Activated CD8-positive, alpha-beta memory T cell treated with anti-CD3 and anti-CD28 coated beads, Interleukin-2, amount 10 ng/mL, durations not matched to agents 7 days and 5 days (primary cell): ENCODE data around the gene OTUD7B. TPM values are rescaled to one million over a fixed set of nuclear protein-coding genes. Genes with fewer than 3 reads are reported as not detected.
A peak's percentile ranks its signal among the peaks of the same experiment; 100 is the strongest.

ENCODE experiments used
- ATAC-seq: fragments of 150-1000 bp; cut with Tn5 transposase; one replicate; pipeline ENCODE4 v1.10.0; 2021; ENCODE audit warnings: moderate library complexity
- CTCF ChIA-PET: fragments of 350-600 bp; sonication (Branson Sonifier 250); formaldehyde crosslinking; loops from one replicate; lab custom pipeline; 2021; ENCODE audit warnings: antibody characterized with exemption; lab: Charles Lee
- DNase-seq: peaks from one replicate; pipeline ENCODE4 v3.0.0-alpha.2; 2020
- H3K27ac Mint-ChIP-seq: one replicate; pipeline ENCODE4 v1.8.0; 2021; ENCODE audit warnings: mild to moderate bottlenecking, mixed read lengths
- H3K27me3 Mint-ChIP-seq: one replicate; pipeline ENCODE4 v1.8.0; 2021; ENCODE audit warnings: mixed read lengths
- H3K36me3 Mint-ChIP-seq: one replicate; pipeline ENCODE4 v1.8.0; 2021; ENCODE audit warnings: mild to moderate bottlenecking, mixed read lengths
- H3K4me1 Mint-ChIP-seq: one replicate; pipeline ENCODE4 v1.8.0; 2021; ENCODE audit warnings: mixed read lengths
- H3K4me3 Mint-ChIP-seq: one replicate; pipeline ENCODE4 v1.8.0; 2021; ENCODE audit warnings: mild to moderate bottlenecking, moderate library complexity, mixed read lengths
- H3K9me3 Mint-ChIP-seq: one replicate; pipeline ENCODE4 v1.8.0; 2022; ENCODE audit warnings: low read depth, mixed read lengths
- total RNA-seq, 2 experiments: library from RNA; stranded (reverse); gene quantifications; one replicate each; pipeline ENCODE4 v1.2.3, GENCODE V29; 2021

The OTUD7B gene
- total RNA-seq, 2 experiments from 2014 or later: 16.4 to 19.7 TPM

DNA sequence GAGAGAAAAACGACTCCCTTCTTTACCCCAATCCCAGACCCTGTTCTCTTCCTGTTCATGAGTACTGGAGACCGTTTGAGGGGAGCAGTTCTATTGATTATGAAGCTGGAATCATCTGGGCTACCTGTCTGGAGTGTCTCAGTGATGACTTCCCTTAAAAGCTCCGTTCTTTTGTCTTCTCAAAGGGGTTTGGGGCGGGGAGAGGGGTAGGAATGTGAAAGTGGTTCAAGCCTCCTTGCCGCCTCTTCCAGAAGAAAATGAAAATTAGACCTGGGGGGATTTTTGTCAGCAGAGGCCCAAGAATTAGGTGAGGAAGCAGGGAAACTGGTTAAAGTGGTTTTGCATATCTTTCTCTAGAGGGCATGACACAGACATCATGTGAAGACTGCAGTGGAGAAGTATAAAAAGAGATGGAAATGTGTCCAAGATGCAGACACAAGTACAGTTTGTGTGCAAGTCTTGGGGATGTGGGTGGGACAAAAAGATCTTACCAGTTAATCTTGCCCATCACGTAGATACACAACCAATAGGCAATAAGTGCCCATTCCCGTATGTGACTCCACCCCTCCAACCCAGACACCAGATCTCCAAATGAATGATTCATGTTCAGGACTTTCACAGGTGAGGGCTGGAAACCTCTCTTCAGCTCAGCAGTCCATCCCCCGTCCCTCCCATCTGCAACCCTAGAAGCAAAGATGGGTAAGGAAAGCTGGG, 73.4 kb downstream of the OTUD7B start:
- H3K4me3 Mint-ChIP-seq: no peak overlapping the region
- H3K4me1 Mint-ChIP-seq: peaks cover 26% of the 10 kb centered on the region
- H3K9me3 Mint-ChIP-seq: no peaks in the 10 kb centered on the region
- H3K27ac Mint-ChIP-seq: peak overlapping the region; percentile 77
- no peak for ATAC-seq
- CTCF ChIA-PET: interaction anchor here (0.8 kb wide), 1 partner anchor 25 kb away, joined by 3 read pairs; no protein-coding TSS in a partner anchor
- no peaks in the 10 kb centered on the region for H3K27me3 Mint-ChIP-seq
- DNase-seq: no peak
- no peaks in the 10 kb centered on the region for H3K36me3 Mint-ChIP-seq

DNA sequence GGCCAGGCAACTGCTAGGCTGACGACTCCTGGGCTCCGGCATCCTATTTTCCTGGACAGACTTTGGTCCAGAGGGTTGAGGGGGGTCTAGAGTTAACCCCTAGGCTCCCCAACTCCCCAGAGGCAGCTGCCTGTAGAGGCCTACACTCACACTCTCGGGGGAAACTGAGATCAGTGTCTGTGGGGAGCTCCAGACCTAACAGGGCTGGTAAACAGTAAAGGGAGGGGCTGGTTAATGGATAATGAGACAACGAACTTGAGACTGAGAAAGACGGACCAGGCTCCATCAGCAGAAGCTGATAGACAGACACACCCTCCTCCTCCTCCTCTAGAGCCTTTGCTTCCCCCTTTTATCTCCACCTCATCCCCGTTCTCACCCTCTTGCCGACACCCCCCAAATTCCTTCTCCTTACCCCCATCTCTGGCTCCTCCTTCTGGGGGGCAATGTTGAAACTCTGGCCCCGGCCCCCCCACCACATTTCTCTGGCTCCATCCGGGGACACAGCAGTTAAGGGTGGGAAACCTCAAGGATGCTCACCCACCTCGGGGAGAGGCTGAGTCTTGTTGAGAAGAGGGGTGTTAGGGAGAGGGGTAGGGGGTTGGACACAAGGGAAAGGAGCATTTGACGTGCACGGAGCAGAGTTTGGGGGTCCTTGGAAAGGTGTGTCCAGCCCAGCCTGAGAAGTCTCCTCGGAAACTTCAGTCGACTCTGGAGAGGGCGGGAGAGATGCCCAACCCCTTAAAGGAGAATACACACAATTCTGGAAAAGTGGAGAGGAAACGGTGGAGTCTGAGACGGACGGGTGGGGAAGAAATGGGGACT, 74.1 kb downstream of the OTUD7B start, which contains the start of gene MTMR11:
Gene MTMR11 (minus strand): TSS at position 710 of the 822 bp plus-strand sequence. CDS start 232 bp downstream, at position 478.
- peak within 1 kb of the TSS; percentile 77 for H3K27ac Mint-ChIP-seq
- H3K4me1 Mint-ChIP-seq: peaks cover 32% of the 10 kb centered on the region
- DNase-seq (no peak), ATAC-seq (no peak)
- no peaks in the 10 kb centered on the region for H3K27me3 Mint-ChIP-seq
- H3K9me3 Mint-ChIP-seq: no peaks in the 10 kb centered on the region
- no peaks in the 10 kb centered on the region for H3K36me3 Mint-ChIP-seq
- CTCF ChIA-PET: no interaction called here
- H3K4me3 Mint-ChIP-seq: peak within 1 kb of the TSS; percentile 19

DNA sequence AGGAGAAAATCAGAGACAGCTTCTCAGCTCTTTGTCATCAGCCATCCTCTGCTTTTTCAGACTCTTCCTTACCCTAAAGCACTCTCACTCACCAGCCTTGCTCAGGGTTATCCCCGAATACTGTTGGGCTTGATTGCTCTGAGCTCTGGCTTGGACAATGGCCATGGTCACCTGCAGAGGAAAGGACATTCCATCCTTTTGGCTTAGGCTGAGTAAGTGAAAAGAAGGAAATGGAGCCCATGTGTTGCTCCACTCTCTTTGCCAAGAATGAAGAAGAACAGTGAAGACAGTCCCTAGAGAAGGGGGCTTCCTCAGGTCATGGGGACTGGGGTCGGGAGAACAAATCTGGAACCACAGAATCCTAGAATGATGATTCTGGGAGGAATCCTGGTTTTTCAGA, 76.2 kb downstream of the OTUD7B start:
- Mint-ChIP-seq H3K27me3 (no peaks in the 10 kb centered on the region), H3K9me3 (no peaks in the 10 kb centered on the region), H3K4me3 (no peak overlapping the region), H3K36me3 (no peaks in the 10 kb centered on the region), H3K4me1 (peaks cover 42% of the 10 kb centered on the region), H3K27ac (no peak overlapping the region)
- DNase-seq (no peak), ATAC-seq (no peak)
- CTCF ChIA-PET: interaction anchor here (1.2 kb wide), 1 partner anchor 13 kb away, joined by 3 read pairs; no protein-coding TSS in a partner anchor

DNA sequence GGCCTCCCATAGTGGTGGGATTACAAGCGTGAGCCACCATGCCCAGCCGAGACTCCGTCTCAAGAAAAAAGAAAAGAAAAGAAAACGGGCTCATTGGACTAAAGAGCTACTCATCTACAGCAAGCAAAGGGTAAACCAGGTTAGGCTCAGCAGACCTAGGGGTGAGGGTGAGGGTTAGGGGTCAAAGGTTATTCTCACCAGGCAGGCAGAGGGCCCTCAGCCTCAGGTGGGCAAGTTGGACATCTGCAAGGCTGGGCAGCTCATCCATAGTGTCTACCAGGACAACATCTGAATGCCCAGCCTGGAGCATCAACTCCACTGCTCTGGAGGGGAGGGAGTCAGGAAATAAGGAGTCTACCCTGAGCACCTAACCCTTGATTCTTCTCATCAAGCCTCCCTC, 77.3 kb downstream of the OTUD7B start:
- no peak for DNase-seq
- Mint-ChIP-seq H3K4me3 (no peak overlapping the region), H3K27ac (no peak overlapping the region), H3K9me3 (no peaks in the 10 kb centered on the region), H3K27me3 (no peaks in the 10 kb centered on the region), H3K4me1 (peaks cover 43% of the 10 kb centered on the region), H3K36me3 (no peaks in the 10 kb centered on the region)
- CTCF ChIA-PET: interaction anchor here (1.0 kb wide), 1 partner anchor 107 kb away, joined by 3 read pairs; no protein-coding TSS in a partner anchor
- ATAC-seq: no peak

DNA sequence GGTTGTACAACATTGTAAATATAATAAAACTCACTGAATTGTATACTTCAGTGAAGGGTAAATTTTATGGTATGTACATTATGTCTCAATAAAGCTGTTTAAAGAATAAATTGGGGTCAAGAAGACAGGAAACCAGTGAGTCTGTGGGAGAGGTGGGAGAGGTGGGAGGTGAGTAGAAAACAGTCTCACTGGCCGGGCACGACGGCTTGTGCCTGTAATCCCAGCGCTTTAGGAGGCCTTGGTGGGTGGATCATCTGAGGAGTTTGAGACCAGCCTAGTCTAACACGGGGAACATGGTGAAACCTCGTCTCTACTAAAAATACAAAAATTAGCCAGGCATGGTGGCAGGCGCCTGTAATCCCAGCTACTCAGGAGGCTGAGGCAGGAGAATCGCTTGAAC, 78.1 kb downstream of the OTUD7B start:
- H3K27me3 Mint-ChIP-seq: no peaks in the 10 kb centered on the region
- peaks cover 2% of the 10 kb centered on the region for H3K36me3 Mint-ChIP-seq
- peaks cover 36% of the 10 kb centered on the region for H3K4me1 Mint-ChIP-seq
- DNase-seq (no peak), ATAC-seq (no peak)
- H3K9me3 Mint-ChIP-seq: no peaks in the 10 kb centered on the region
- H3K27ac Mint-ChIP-seq: no peak overlapping the region
- H3K4me3 Mint-ChIP-seq: no peak overlapping the region
- CTCF ChIA-PET: no interaction called here

- CTCF ChIA-PET: no interaction called here
- no peak overlapping the region for H3K4me3 Mint-ChIP-seq
- H3K27ac Mint-ChIP-seq: peak overlapping the region; percentile 12
- no peaks in the 10 kb centered on the region for H3K9me3 Mint-ChIP-seq
- DNase-seq: no peak
- no peak for ATAC-seq
- H3K27me3 Mint-ChIP-seq: no peaks in the 10 kb centered on the region
- H3K36me3 Mint-ChIP-seq: peaks cover 8% of the 10 kb centered on the region
- H3K4me1 Mint-ChIP-seq: peaks cover 38% of the 10 kb centered on the region
Measured at GRCh38 chr1:149931212-149931790, 79.2 kb downstream of the OTUD7B start.

DNA sequence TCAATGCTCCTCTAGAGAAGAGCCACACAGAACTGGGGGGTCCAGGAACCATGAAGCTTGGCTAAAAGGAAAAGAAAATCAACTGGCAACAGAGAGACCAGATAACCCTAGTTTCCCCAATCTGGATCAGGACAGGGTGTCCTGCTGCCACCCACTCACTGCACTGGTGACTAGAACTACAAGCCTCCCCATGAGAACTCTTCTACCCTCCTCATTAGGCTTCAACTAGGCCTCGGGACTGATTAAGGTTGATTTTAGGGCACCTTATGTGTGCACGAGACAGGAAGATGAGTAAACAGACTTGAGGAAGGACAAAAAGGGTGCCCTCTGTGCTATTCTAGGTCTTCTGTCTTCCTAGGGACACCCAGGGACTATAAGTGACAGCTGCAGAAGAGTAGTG, 80.7 kb downstream of the OTUD7B start:
- CTCF ChIA-PET: interaction anchor here (1.6 kb wide), 1 partner anchor 32 kb away, joined by 6 read pairs; no protein-coding TSS in a partner anchor
- H3K27ac Mint-ChIP-seq: no peak overlapping the region

DNA sequence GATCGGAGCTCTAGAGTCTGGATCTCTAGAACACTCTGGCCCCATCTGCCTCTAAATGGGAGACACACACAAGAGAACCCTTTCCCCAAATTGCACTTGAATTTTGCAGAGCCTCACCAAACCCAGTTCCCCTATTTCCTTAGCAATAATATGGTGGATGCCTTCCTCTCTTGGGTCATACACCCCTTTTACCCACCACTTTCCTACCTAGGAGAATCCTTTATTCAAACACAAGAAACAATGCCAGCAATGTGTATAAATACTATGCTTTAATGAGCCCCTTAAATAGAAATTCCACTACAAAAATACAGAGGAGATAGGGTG, 82.2 kb downstream of the OTUD7B start:
- DNase-seq (no peak), ATAC-seq (no peak)
- peak overlapping the region; percentile 100 for H3K4me3 Mint-ChIP-seq
- CTCF ChIA-PET: interaction anchor here (1.0 to 1.9 kb wide), 5 partner anchors 28 to 259 kb away, joined by 4 to 10 read pairs (median 5); a partner anchor contains a TSS
- peaks cover 60% of the 10 kb centered on the region for H3K4me1 Mint-ChIP-seq
- no peaks in the 10 kb centered on the region for H3K9me3 Mint-ChIP-seq
- H3K36me3 Mint-ChIP-seq: peaks cover 35% of the 10 kb centered on the region
- no peaks in the 10 kb centered on the region for H3K27me3 Mint-ChIP-seq
- peak overlapping the region; percentile 94 for H3K27ac Mint-ChIP-seq

More for the DNA sequence above, 80.7 kb downstream of the OTUD7B start:
- Mint-ChIP-seq H3K36me3 (peaks cover 22% of the 10 kb centered on the region), H3K4me3 (no peak overlapping the region), H3K27me3 (no peaks in the 10 kb centered on the region), H3K9me3 (no peaks in the 10 kb centered on the region), H3K4me1 (peaks cover 52% of the 10 kb centered on the region)
- ATAC-seq (no peak), DNase-seq (no peak)

GRCh38 chr1:149927563-149928400, 82.7 kb downstream of the OTUD7B start, which contains the start of gene SF3B4:
Gene SF3B4 (minus strand): TSS chr1:149927803. CDS start chr1:149927759, 44 bp downstream.
- DNase-seq: peak; percentile 98
- no peaks in the 10 kb centered on the region for H3K9me3 Mint-ChIP-seq
- H3K27ac Mint-ChIP-seq: peak within 1 kb of the TSS; percentile 94
- CTCF ChIA-PET: interaction anchor here (1.0 to 1.9 kb wide), 5 partner anchors 28 to 259 kb away, joined by 4 to 10 read pairs (median 5); a partner anchor contains a TSS
- H3K4me1 Mint-ChIP-seq: peaks cover 61% of the 10 kb centered on the region
- H3K27me3 Mint-ChIP-seq: no peaks in the 10 kb centered on the region
- ATAC-seq: peak; percentile 98
- H3K36me3 Mint-ChIP-seq: peaks cover 40% of the 10 kb centered on the region
- H3K4me3 Mint-ChIP-seq: peak within 1 kb of the TSS; percentile 100

- ATAC-seq: peak; percentile 1
- H3K36me3 Mint-ChIP-seq: peaks cover 43% of the 10 kb centered on the region
- H3K4me1 Mint-ChIP-seq: peaks cover 61% of the 10 kb centered on the region
- no peak for DNase-seq
- H3K27ac Mint-ChIP-seq: peak overlapping the region; percentile 94
- H3K9me3 Mint-ChIP-seq: no peaks in the 10 kb centered on the region
- H3K27me3 Mint-ChIP-seq: no peaks in the 10 kb centered on the region
- CTCF ChIA-PET: no interaction called here
- H3K4me3 Mint-ChIP-seq: peak overlapping the region; percentile 100
Measured at GRCh38 chr1:149927056-149927562, 83.4 kb downstream of the OTUD7B start.

DNA sequence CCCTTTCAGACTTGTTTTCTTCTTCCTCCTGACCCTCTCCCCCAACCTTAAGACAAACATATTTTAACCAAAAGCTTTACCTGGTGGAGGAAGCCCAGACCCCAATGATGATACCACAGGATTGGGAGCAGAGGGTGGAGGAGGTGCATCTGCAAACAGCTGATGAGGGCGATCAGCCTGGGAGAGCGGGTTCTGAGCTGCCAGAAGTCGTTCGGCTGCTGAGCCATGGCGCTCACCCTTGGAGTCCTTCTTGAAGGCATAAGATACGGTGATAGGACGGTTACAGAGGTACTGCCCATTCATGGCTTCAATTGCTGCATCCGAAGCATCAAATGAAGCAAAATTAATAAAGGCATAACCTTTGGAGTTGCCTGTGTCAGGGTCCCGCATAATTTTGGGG, 84.2 kb downstream of the OTUD7B start:
- peak overlapping the region; percentile 50 for H3K27ac Mint-ChIP-seq
- H3K4me1 Mint-ChIP-seq: peaks cover 54% of the 10 kb centered on the region
- DNase-seq (no peak), ATAC-seq (no peak)
- H3K9me3 Mint-ChIP-seq: no peaks in the 10 kb centered on the region
- CTCF ChIA-PET: no interaction called here
- peaks cover 49% of the 10 kb centered on the region for H3K36me3 Mint-ChIP-seq
- peak overlapping the region; percentile 100 for H3K4me3 Mint-ChIP-seq
- no peaks in the 10 kb centered on the region for H3K27me3 Mint-ChIP-seq

DNA sequence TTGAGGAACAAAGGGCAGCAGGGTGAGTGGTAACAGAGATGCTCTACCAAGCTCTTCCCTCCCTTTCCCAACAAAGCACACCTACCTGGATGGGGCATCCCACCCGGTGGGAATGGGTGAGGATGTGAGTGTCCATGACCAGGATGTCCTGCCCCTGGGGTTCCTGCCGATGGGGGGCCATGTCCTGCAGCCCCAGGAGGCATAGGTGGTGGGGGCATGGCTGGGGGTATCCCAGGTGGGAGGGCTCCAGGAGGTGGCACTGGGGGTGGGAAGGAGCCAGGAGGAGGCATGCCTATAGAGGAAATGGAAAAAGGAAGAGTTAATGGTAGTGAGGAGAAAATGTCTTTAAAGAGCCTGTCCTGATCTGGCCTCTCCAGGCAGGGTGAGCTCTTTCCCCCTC, 84.8 kb downstream of the OTUD7B start:
- ATAC-seq (no peak), DNase-seq (no peak)
- peaks cover 49% of the 10 kb centered on the region for H3K36me3 Mint-ChIP-seq
- H3K9me3 Mint-ChIP-seq: no peaks in the 10 kb centered on the region
- H3K4me3 Mint-ChIP-seq: peak overlapping the region; percentile 63
- H3K4me1 Mint-ChIP-seq: peaks cover 49% of the 10 kb centered on the region
- no peaks in the 10 kb centered on the region for H3K27me3 Mint-ChIP-seq
- CTCF ChIA-PET: no interaction called here
- peak overlapping the region; percentile 50 for H3K27ac Mint-ChIP-seq
